ENCODE results near the gene ANGPT4.

ANGPT4 gene

GRCh38 chr20:826695-827323 lies 89.3 kb downstream of the ANGPT4 start:
- no peak for DNase-seq (ENCODE audit: low read depth in 2 of 3, low spot score in 1 of 3)

- no peak for DNase-seq (ENCODE audit: low read depth in 2 of 3, low spot score in 1 of 3)
Measured at GRCh38 chr20:825710-826421, 90.3 kb downstream of the ANGPT4 start.

- DNase-seq (ENCODE audit: low read depth in 2 of 3, low spot score in 1 of 3): no peak
Measured at GRCh38 chr20:824916-825315, 91.2 kb downstream of the ANGPT4 start.

- no peak for DNase-seq (ENCODE audit: low read depth in 2 of 3, low spot score in 1 of 3)
Measured at GRCh38 chr20:824490-824889, 91.6 kb downstream of the ANGPT4 start.

GRCh38 chr20:823574-823902 lies 92.6 kb downstream of the ANGPT4 start:
- no peak for DNase-seq (ENCODE audit: low read depth in 2 of 3, low spot score in 1 of 3)

- DNase-seq (ENCODE audit: low read depth in 2 of 3, low spot score in 1 of 3): no peak
Measured at GRCh38 chr20:822651-823573, 93.2 kb downstream of the ANGPT4 start.

GRCh38 chr20:821731-822065 lies 94.4 kb downstream of the ANGPT4 start:
- DNase-seq (ENCODE audit: low read depth in 2 of 3, low spot score in 1 of 3): no peak

- no peak for DNase-seq (ENCODE audit: low read depth in 2 of 3, low spot score in 1 of 3)
Measured at GRCh38 chr20:821046-821730, 94.9 kb downstream of the ANGPT4 start.

- no peak for DNase-seq (ENCODE audit: low read depth in 2 of 3, low spot score in 1 of 3)
Measured at GRCh38 chr20:820323-820953, 95.7 kb downstream of the ANGPT4 start.
